ENCODE measurements around the gene OR10X1.

- no peak for TF ChIP-seq CTCF (conservative IDR thresholded peaks at IDR 0.05)
- TF ChIP-seq ZFX (IDR thresholded peaks at IDR 0.05): no peak
These were observed 42.1 kb downstream of the OR10X1 start for GRCh38 chr1:158537609-158538008.
